GM18508 (cell line): Measurements from ENCODE around the gene SERPINA5.

Experiments used
- ATAC-seq: cut with Tn5 transposase; IDR thresholded peaks from one replicate; pipeline ENCODE4 v1.9.1; 2021; ENCODE audit warnings: moderate number of reproducible peaks; ENCODE audit not compliant: insufficient read depth, unreplicated experiment

The SERPINA5 gene

DNA sequence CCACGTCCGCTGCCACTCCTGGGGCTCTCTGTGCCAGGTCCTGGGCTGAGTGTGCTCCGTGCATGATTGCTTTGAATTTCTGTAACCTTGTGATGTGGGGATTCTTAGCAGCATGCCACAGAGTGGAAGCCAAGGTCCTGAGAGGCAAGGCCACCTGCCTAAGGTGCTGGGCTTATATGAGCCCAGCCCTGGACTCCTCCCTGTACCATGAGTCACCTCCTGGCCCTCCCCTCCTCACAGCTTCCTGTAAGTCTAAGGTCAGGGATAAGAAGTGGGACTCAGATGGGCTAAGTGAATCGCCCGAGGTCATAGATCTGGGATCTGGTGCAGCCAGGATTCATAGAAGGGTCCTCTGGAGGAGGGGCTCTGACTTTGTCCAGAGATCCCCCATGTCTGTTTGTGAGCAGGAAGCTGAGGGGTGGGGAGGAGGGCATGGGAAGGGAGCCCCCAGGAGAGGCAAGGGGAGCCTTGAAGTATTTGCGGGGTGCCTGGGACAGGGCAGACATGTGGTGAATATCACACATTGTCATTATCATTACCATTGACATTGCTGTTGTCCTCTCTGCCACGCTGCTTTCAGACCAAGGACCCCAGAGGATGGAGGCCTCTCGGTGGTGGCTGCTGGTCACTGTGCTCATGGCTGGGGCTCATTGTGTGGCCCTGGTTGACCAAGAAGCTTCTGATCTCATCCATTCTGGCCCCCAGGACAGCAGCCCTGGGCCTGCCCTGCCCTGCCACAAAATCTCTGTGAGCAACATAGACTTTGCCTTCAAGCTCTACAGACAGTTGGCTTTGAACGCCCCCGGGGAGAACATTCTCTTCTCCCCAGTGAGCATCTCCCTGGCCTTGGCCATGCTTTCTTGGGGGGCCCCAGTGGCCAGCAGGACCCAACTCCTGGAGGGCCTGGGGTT lies 59.8 kb downstream of the SERPINA5 start:
- ATAC-seq = no peak

DNA sequence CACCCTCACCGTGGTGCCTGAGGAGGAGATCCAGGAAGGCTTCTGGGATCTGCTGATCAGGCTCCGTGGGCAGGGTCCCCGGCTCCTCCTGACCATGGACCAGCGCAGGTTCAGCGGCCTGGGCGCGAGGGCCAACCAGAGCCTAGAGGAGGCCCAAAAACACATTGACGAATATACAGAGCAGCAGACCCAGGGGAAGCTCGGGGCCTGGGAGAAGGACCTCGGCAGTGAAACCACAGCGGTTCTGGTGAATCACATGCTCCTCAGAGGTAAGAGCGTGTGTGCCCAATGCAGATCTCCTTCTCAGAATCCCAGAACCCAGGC lies 60.4 kb downstream of the SERPINA5 start:
- no peak for ATAC-seq
